Measurements from ENCODE around the gene PRKD1. TPM values are rescaled to one million over a fixed set of nuclear protein-coding genes. Genes with fewer than 3 reads are reported as not detected.

PRKD1 gene
- total RNA-seq, 1 donor from 2014 or later: 6.7 TPM

DNA sequence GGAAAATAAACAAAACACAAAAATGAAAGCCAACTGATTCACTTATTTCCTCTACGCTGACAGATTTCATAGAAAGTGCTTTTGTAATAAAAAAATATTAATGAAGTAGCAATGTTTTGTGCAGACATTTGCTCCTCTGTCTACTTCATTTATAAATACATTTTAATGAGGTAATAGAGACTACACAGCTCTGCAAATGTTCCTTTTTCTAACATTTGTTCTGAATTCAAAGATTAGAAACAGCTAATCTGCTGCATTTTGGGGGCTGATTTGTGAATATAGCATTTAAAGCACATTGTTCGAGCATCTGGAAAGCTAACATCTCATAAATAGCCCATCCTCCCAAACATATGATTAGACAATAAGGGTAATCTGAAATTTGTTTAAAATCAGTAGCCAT, 97.8 kb downstream of the PRKD1 start:
- peaks cover 2% of the 10 kb centered on the region for H3K4me1 Mint-ChIP-seq
- no peak for ATAC-seq (ENCODE audit: low read depth)
- no peaks in the 10 kb centered on the region for H3K9me3 Mint-ChIP-seq
- no peaks in the 10 kb centered on the region for H3K27me3 Mint-ChIP-seq
- H3K4me3 Mint-ChIP-seq: no peak overlapping the region
- ChIA-PET CTCF (no interaction called here), POLR2A (no interaction called here)
- TF ChIP-seq, protein P1, sequence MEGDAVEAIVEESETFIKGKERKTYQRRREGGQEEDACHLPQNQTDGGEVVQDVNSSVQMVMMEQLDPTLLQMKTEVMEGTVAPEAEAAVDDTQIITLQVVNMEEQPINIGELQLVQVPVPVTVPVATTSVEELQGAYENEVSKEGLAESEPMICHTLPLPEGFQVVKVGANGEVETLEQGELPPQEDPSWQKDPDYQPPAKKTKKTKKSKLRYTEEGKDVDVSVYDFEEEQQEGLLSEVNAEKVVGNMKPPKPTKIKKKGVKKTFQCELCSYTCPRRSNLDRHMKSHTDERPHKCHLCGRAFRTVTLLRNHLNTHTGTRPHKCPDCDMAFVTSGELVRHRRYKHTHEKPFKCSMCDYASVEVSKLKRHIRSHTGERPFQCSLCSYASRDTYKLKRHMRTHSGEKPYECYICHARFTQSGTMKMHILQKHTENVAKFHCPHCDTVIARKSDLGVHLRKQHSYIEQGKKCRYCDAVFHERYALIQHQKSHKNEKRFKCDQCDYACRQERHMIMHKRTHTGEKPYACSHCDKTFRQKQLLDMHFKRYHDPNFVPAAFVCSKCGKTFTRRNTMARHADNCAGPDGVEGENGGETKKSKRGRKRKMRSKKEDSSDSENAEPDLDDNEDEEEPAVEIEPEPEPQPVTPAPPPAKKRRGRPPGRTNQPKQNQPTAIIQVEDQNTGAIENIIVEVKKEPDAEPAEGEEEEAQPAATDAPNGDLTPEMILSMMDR (IDR thresholded peaks at IDR 0.05): no peak
- no peak for DNase-seq
- H3K27ac Mint-ChIP-seq: no peak overlapping the region
- intact Hi-C loops (cut with micrococcal nuclease): no loop called here
- H3K36me3 Mint-ChIP-seq (ENCODE audit: low read depth): no peaks in the 10 kb centered on the region

DNA sequence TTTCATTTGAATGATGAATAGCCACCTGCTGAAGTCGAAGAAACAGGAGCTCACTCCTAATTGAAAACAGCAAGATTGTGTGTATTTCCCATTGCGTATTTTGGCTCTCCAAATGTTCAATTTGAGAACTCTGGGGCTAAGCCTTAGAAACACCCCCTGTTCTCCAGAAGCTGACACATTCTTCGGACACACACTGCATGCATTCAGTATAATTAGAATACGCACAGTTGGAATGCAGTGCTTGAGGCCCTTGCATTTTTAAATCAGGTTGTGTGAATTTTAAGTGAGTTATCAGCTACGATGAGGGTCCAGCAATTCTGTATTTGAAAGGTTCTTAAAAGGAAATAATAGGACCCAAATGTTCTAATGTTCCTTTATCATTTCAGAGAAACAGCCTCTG, 103.8 kb downstream of the PRKD1 start:
- intact Hi-C loops (cut with micrococcal nuclease): no loop called here
- DNase-seq (no peak), ATAC-seq (ENCODE audit: low read depth) (no peak)
- TF ChIP-seq, protein P1 (IDR thresholded peaks at IDR 0.05): no peak
- Mint-ChIP-seq H3K27me3 (no peaks in the 10 kb centered on the region), H3K9me3 (no peaks in the 10 kb centered on the region), H3K36me3 (ENCODE audit: low read depth) (no peaks in the 10 kb centered on the region), H3K4me1 (no peaks in the 10 kb centered on the region), H3K27ac (no peak overlapping the region), H3K4me3 (no peak overlapping the region)
- CTCF ChIA-PET: interaction anchor here (0.6 kb wide), 1 partner anchor 33 kb away, joined by 3 read pairs; no protein-coding TSS in a partner anchor
- POLR2A ChIA-PET: no interaction called here

DNA sequence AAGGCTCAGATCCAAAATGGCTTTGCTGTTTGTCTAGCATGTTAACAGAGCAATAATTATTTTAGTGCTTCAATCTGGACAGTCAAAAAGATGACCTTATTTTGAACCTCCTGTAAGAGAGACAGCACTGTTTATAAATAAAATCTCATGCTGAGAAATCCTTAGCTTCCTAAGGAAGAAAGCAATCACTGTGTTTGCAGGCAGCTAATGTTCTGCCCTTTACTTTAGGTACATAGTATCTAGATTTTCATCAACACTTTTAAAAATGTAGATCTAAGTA, 105.3 kb downstream of the PRKD1 start:
- H3K9me3 Mint-ChIP-seq: no peaks in the 10 kb centered on the region
- no peaks in the 10 kb centered on the region for H3K36me3 Mint-ChIP-seq (ENCODE audit: low read depth)
- intact Hi-C loops (cut with micrococcal nuclease): no loop called here
- ATAC-seq (ENCODE audit: low read depth) (no peak), DNase-seq (no peak)
- H3K4me3 Mint-ChIP-seq: no peak overlapping the region
- no peaks in the 10 kb centered on the region for H3K27me3 Mint-ChIP-seq
- H3K27ac Mint-ChIP-seq: no peak overlapping the region
- TF ChIP-seq, protein P1 (IDR thresholded peaks at IDR 0.05): no peak
- ChIA-PET POLR2A (no interaction called here), CTCF (no interaction called here)
- no peaks in the 10 kb centered on the region for H3K4me1 Mint-ChIP-seq

DNA sequence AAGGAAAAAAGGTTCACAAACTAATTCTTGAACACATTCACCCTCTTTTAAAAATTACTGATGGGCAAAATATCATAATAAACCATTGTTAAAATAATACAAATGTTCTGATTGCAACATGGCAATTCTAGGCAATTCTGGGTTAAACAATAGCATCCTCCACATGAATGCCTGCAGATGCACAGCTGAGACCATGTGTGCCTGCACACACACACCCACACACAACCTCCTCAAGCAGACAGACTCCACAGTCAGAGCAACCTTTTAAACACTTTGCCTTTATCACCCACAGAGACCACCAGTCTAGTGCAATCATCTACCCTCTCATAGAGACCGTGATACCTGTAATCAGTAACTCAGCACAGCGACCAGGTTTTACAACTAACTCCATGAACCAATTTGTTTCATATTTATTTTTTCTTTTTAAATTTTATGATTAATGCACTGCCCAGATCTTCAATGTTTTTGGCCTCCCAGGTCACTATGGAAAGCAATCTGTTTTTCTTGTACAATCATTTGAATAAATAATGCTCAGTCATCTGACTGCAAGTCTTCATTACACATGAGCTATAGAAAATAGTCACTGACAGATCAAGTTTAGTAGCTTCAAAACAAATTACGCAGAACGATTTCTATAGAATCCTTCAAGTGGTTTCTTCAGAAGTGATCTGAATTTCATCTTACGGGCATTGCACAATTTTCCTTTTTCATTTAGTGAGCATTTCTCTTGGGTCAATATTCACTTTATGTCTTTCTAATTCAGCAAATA, 105.8 kb downstream of the PRKD1 start:
- intact Hi-C loops (cut with micrococcal nuclease): no loop called here
- Mint-ChIP-seq H3K4me1 (no peaks in the 10 kb centered on the region), H3K36me3 (ENCODE audit: low read depth) (no peaks in the 10 kb centered on the region), H3K4me3 (no peak overlapping the region), H3K9me3 (no peaks in the 10 kb centered on the region), H3K27me3 (no peaks in the 10 kb centered on the region), H3K27ac (no peak overlapping the region)
- TF ChIP-seq, protein P1 (IDR thresholded peaks at IDR 0.05): no peak
- ATAC-seq (ENCODE audit: low read depth) (no peak), DNase-seq (no peak)
- POLR2A ChIA-PET: no interaction called here
- CTCF ChIA-PET: no interaction called here

DNA sequence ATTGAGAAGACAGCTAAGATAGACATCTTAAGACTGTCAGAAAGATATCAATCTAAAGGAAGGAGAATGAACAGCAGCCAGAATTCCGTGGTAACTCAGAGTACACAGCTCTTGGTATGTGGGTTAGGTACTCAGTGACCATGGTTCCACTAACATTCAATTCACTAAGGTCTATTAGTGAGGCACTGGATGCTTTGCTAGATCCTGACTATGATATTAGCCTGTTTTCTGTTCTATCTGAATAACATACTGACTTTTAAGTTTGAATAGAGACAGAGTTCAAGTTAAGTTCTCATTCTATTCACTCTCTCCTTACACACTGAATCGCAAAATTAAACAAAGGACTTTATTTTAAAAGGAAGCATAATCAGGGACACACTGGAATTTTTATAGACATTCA, 106.4 kb downstream of the PRKD1 start:
- DNase-seq (no peak), ATAC-seq (ENCODE audit: low read depth) (no peak)
- Mint-ChIP-seq H3K4me3 (no peak overlapping the region), H3K9me3 (no peaks in the 10 kb centered on the region), H3K4me1 (no peaks in the 10 kb centered on the region), H3K27me3 (no peaks in the 10 kb centered on the region), H3K27ac (no peak overlapping the region), H3K36me3 (ENCODE audit: low read depth) (no peaks in the 10 kb centered on the region)
- intact Hi-C loops (cut with micrococcal nuclease): no loop called here
- CTCF ChIA-PET: no interaction called here
- POLR2A ChIA-PET: no interaction called here
- TF ChIP-seq, protein P1 (IDR thresholded peaks at IDR 0.05): no peak

All from activated B cell treated with CpG ODN at 0.5 μM for 24 hours (primary cell).